Measurements from ENCODE around the gene OPRM1.

- TF ChIP-seq HDAC2 (IDR thresholded peaks at IDR 0.05; ENCODE audit: borderline replicate concordance in 1 of 2, low read depth in 2 of 2, low read length in 2 of 2) (no peak), MAX (IDR thresholded peaks at IDR 0.05) (no peak), RNF2 (IDR thresholded peaks at IDR 0.05; ENCODE audit: borderline replicate concordance, low read depth, low read length, missing control alignments, poor library complexity, severe bottlenecking) (no peak), EP300 (IDR thresholded peaks at IDR 0.05; ENCODE audit: borderline replicate concordance in 1 of 2, low read depth in 2 of 2, low read length in 2 of 2) (no peak), TAF7 (optimal IDR thresholded peaks at IDR 0.05; ENCODE audit: borderline replicate concordance, low read depth, low read length) (no peak), POLR2A (IDR thresholded peaks at IDR 0.05; ENCODE audit: control extremely low read depth in 1 of 2, low read depth in 2 of 2, low read length in 2 of 2) (no peak), RFX5 (IDR thresholded peaks at IDR 0.05; ENCODE audit: borderline replicate concordance, low read depth, low read length) (no peak), CTCF (IDR thresholded peaks at IDR 0.05; ENCODE audit: control extremely low read depth in 1 of 3, insufficient read depth in 1 of 3, low read depth in 1 of 3, low read length in 3 of 3) (no peak), CBX5 (IDR thresholded peaks at IDR 0.05; ENCODE audit: low read depth, low read length) (no peak), JUND (IDR thresholded peaks at IDR 0.05; ENCODE audit: low read length) (no peak)
Measured at GRCh38 chr6:154196333-154196885, 157.4 kb downstream of the OPRM1 start.

All from H1 (cell line).